SK-N-SH (cell line): ENCODE results near the gene TRAFD1. TPM values are rescaled to one million over a fixed set of nuclear protein-coding genes. Genes with fewer than 3 reads are reported as not detected.

Experiments
- CTCF ChIA-PET: fragments of 300-600, 350-600 bp; formaldehyde crosslinking; extraction: SDS; loops from one replicate; lab custom pipeline; 2021; lab: Yijun Ruan, JAX
- POLR2A ChIA-PET: fragments of 350-600 bp; sonication (Branson Sonifier 250); formaldehyde crosslinking; extraction: SDS; loops from one replicate; lab custom pipeline; 2020; ENCODE audit warnings: antibody characterized with exemption, inconsistent platforms; lab: Yijun Ruan, JAX
- DNase-seq: peaks from one replicate; pipeline ENCODE4 v3.0.0; 2012
- H2AFZ ChIP-seq: fragments of 200-600 bp; sonication (generic); 2 replicates; pipeline ENCODE4 v1.8.1; 2016; ENCODE audit warnings: antibody characterized with exemption, mild to moderate bottlenecking, low read depth
- H3F3A ChIP-seq: fragments of 200-600 bp; sonication (generic); replicated peaks from 2 replicates; pipeline ENCODE3; 2016; ENCODE audit warnings: antibody characterized with exemption, mild to moderate bottlenecking; ENCODE audit not compliant: insufficient read depth
- H3K27ac ChIP-seq, 2 experiments: fragments of 200-500 bp in 1 of 2; fragments of 200-600 bp in 1 of 2; sonication (Bioruptor generic) in 1 of 2; sonication (generic), shearing (Covaris generic) in 1 of 2; 2 replicates each; pipeline versions ENCODE4 v1.5.1 to v1.6.1; 2014 to 2016; ENCODE audit warnings: low read depth in 2 of 2, inconsistent platforms in 1 of 2, low read length in 1 of 2, mild to moderate bottlenecking in 1 of 2, mixed read lengths in 1 of 2
- H3K27me3 ChIP-seq: fragments of 200-600 bp; sonication (generic), shearing (Covaris generic); 2 replicates; pipeline ENCODE4 v1.6.1; 2016; ENCODE audit warnings: mixed run types; ENCODE audit not compliant: insufficient read depth
- H3K36me3 ChIP-seq, 2 experiments: fragments of 200-500 bp in 1 of 2; fragments of 200-600 bp in 1 of 2; sonication (Bioruptor generic) in 1 of 2; sonication (generic) in 1 of 2; replicated peaks in 1 of 2; 2 replicates each; pipeline versions ENCODE3 to v1.5.1; 2014 to 2016; ENCODE audit warnings: low read length in 1 of 2, mild to moderate bottlenecking in 1 of 2; ENCODE audit not compliant: insufficient read depth in 2 of 2, control insufficient read depth in 1 of 2
- H3K4me1 ChIP-seq, 2 experiments: fragments of 200-500 bp in 1 of 2; fragments of 200-600 bp in 1 of 2; sonication (Bioruptor generic) in 1 of 2; sonication (generic), shearing (Covaris generic) in 1 of 2; 2 replicates each; pipeline versions ENCODE4 v1.5.1 to v1.6.1; 2014 to 2016; ENCODE audit warnings: low read depth in 1 of 2, low read length in 1 of 2, mixed run types in 1 of 2; ENCODE audit not compliant: insufficient read depth in 2 of 2, control insufficient read depth in 1 of 2
- H3K4me2 ChIP-seq: fragments of 200-600 bp; sonication (generic), shearing (Covaris generic); 2 replicates; pipeline ENCODE4 v1.6.1; 2017; ENCODE audit warnings: mixed run types
- H3K4me3 ChIP-seq, 2 experiments: fragments of 200-500 bp in 1 of 2; fragments of 200-600 bp in 1 of 2; sonication (Bioruptor generic) in 1 of 2; sonication (generic), shearing (Covaris generic) in 1 of 2; 2 replicates each; pipeline versions ENCODE4 v1.5.1 to v1.8.1; 2014 to 2016; ENCODE audit warnings: low read depth in 2 of 2, inconsistent platforms in 1 of 2, low read length in 1 of 2, mild to moderate bottlenecking in 1 of 2, mixed read lengths in 1 of 2, moderate library complexity in 1 of 2
- H3K79me2 ChIP-seq: fragments of 200-600 bp; sonication (generic); 2 replicates; pipeline ENCODE4 v1.8.1; 2017; ENCODE audit warnings: mild to moderate bottlenecking; ENCODE audit not compliant: insufficient read depth
- H3K9ac ChIP-seq: fragments of 200-600 bp; sonication (generic); 2 replicates; pipeline ENCODE4 v1.6.1; 2017; ENCODE audit warnings: mixed run types
- H3K9me2 ChIP-seq: fragments of 200-600 bp; sonication (generic); 2 replicates; pipeline ENCODE4 v1.6.1; 2017; ENCODE audit warnings: mixed run types
- H3K9me3 ChIP-seq: fragments of 200-600 bp; sonication (generic); 2 replicates; pipeline ENCODE4 v1.6.1; 2017; ENCODE audit warnings: mixed run types, mild to moderate bottlenecking, moderate library complexity
- H4K20me1 ChIP-seq: fragments of 200-600 bp; sonication (generic); 2 replicates; pipeline ENCODE4 v1.6.1; 2017; ENCODE audit warnings: mild to moderate bottlenecking, mixed run types; ENCODE audit not compliant: insufficient read depth
- CHD2 ChIP-seq: fragments of 150-350 bp; IDR thresholded peaks from 2 replicates; pipeline ENCODE4 v1.6.1; 2018; ENCODE audit warnings: low read length; ENCODE audit not compliant: partially characterized antibody
- CTCF ChIP-seq: fragments of 200-600 bp; sonication (generic); IDR thresholded peaks from 2 replicates; pipeline ENCODE4 v1.6.1; 2017; ENCODE audit warnings: antibody characterized with exemption, mild to moderate bottlenecking, moderate library complexity
- ELF1 ChIP-seq: IDR thresholded peaks from 2 replicates; pipeline ENCODE4 v1.4.0; 2012
- EP300 ChIP-seq, 2 experiments: IDR thresholded peaks; 2 replicates each; pipeline versions ENCODE4 v1.4.0 to v1.6.1; 2012; ENCODE audit warnings: borderline replicate concordance in 1 of 2, low read depth in 1 of 2, low read length in 1 of 2
- EZH2phosphoT487 ChIP-seq: fragments of 200-600 bp; sonication (generic); IDR thresholded peaks from 2 replicates; pipeline ENCODE4 v1.6.1; 2017; ENCODE audit warnings: low read depth, mixed run types, mild to moderate bottlenecking, antibody characterized with exemption, moderate library complexity, borderline replicate concordance
- FOSL2 ChIP-seq: IDR thresholded peaks from 2 replicates; pipeline ENCODE4 v1.4.0; 2012; ENCODE audit warnings: low read depth, mild to moderate bottlenecking, moderate library complexity, borderline replicate concordance
- GATA2 ChIP-seq: sonication (generic); formaldehyde crosslinking; IDR thresholded peaks from 2 replicates; pipeline ENCODE4 v1.5.0; 2020; ENCODE audit warnings: mild to moderate bottlenecking, missing genetic modification reagents
- IRF3 ChIP-seq: fragments of 150-350 bp; IDR thresholded peaks from 2 replicates; pipeline ENCODE4 v1.6.1; 2016; ENCODE audit warnings: mild to moderate bottlenecking, low read depth, low read length
- JUND ChIP-seq: IDR thresholded peaks from 2 replicates; pipeline ENCODE4 v1.4.0; 2012
- MEF2A ChIP-seq: IDR thresholded peaks from 2 replicates; pipeline ENCODE4 v1.4.0; 2012; ENCODE audit warnings: low read depth, borderline replicate concordance
- NRF1 ChIP-seq: IDR thresholded peaks from 2 replicates; pipeline ENCODE4 v1.6.1; 2012; ENCODE audit warnings: low read depth, mild to moderate bottlenecking, low read length
- PBX3 ChIP-seq: IDR thresholded peaks from 2 replicates; pipeline ENCODE4; 2012
- POLR2AphosphoS5 ChIP-seq: IDR thresholded peaks from 2 replicates; pipeline ENCODE4 v1.6.1; 2012; ENCODE audit warnings: low read depth, low read length
- RAD21 ChIP-seq: IDR thresholded peaks from 2 replicates; pipeline ENCODE4 v1.6.1; 2012; ENCODE audit warnings: mild to moderate bottlenecking, low read length
- SIN3A ChIP-seq: IDR thresholded peaks from 2 replicates; pipeline ENCODE4 v1.6.1; 2012; ENCODE audit warnings: low read depth, mild to moderate bottlenecking, low read length, moderate library complexity, borderline replicate concordance
- SMC3 ChIP-seq: IDR thresholded peaks from 2 replicates; pipeline ENCODE4 v1.6.1; 2012; ENCODE audit warnings: low read depth, low read length, improper control_type of control experiment
- TAF1 ChIP-seq: IDR thresholded peaks from 2 replicates; pipeline ENCODE4 v1.6.1; 2012; ENCODE audit warnings: low read depth, mild to moderate bottlenecking, low read length, moderate library complexity, borderline replicate concordance
- TCF12 ChIP-seq: IDR thresholded peaks from 2 replicates; pipeline ENCODE4 v1.4.0; 2012
- TEAD4 ChIP-seq: IDR thresholded peaks from 2 replicates; pipeline ENCODE4 v1.4.0; 2012; ENCODE audit warnings: mild to moderate bottlenecking, borderline replicate concordance; ENCODE audit not compliant: insufficient read depth
- USF2 ChIP-seq: fragments of 150-350 bp; IDR thresholded peaks from 2 replicates; pipeline ENCODE4 v1.6.1; 2017; ENCODE audit warnings: antibody characterized with exemption, low read length, low read depth, borderline replicate concordance
- WGBS: methylation state at CpG from one replicate; pipeline ENCODE4 v1.1.6; 2017; ENCODE audit warnings: low lambda C conversion rate; 5-methylcytosine and 5-hydroxymethylcytosine counted together
- polyA plus RNA-seq, 3 experiments: library from polyadenylated mRNA; depleted of rRNA; stranded (reverse); fragments of >200 nt; gene quantifications; 2 replicates each; pipeline ENCODE4 v1.2.3, GENCODE V29; 2012

TRAFD1 gene
- polyA plus RNA-seq, 1 of the 3 experiments (the other 2 are of a cell fraction), result 12.4 TPM

- Histone ChIP-seq H4K20me1 (no peaks in the 10 kb centered on the region), H2AFZ (no peak overlapping the region), H3K27me3 (no peaks in the 10 kb centered on the region), H3K4me3 (no peak overlapping the region), H3K9ac (no peak overlapping the region), H3K9me3 (no peaks in the 10 kb centered on the region), H3K79me2 (no peaks in the 10 kb centered on the region), H3K4me1 (peaks cover 10 to 18% of the 10 kb centered on the region in 2 experiments; a peak in 2 of 4 replicates), H3K9me2 (no peaks in the 10 kb centered on the region), H3K4me2 (no peak overlapping the region), H3F3A (peaks cover 11% of the 10 kb centered on the region), H3K27ac (no peak overlapping the region), H3K36me3 (no peaks in the 10 kb centered on the region)
- ChIA-PET CTCF (interaction anchor here (0.6 kb wide), 1 partner anchor 26 kb away, joined by 3 read pairs; no protein-coding TSS in a partner anchor), POLR2A (interaction anchor here (1.0 to 1.8 kb wide), 2 partner anchors 8 to 301 kb away, joined by 3 to 17 read pairs; partner anchors contain the start of genes PTPN11 and TRAFD1)
- TF ChIP-seq EZH2phosphoT487 (no peak), TCF12 (no peak), RAD21 (no peak), SMC3 (no peak), CTCF (no peak), FOSL2 (no peak), IRF3 (no peak), NRF1 (no peak), USF2 (no peak), GATA2 (CRISPR knock-in tag) (no peak), POLR2AphosphoS5 (no peak), MEF2A (no peak), JUND (no peak), TEAD4 (no peak), TAF1 (no peak), CHD2 (no peak), ELF1 (no peak), PBX3 (no peak), EP300 (IDR thresholded peaks at IDR 0.05; ENCODE audit: borderline replicate concordance in 1 of 2, low read depth in 1 of 2, low read length in 1 of 2) (no peak), SIN3A (no peak)
- DNase-seq, result no peak
- WGBS, result 78% methylated on average over 8 of the region's 8 CpGs
These were observed 7.7 kb upstream of the TRAFD1 start for GRCh38 chr12:112117685-112118084.
